Ishikawa (cell line): ENCODE results near the gene DBR1.

Experiments used
- CEBPB ChIP-seq: IDR thresholded peaks from 2 replicates; pipeline ENCODE4 v1.6.1; 2012
- CREB1 ChIP-seq: IDR thresholded peaks from 2 replicates; pipeline ENCODE4 v1.6.1; 2012; ENCODE audit warnings: low read depth
- EGR1 ChIP-seq: IDR thresholded peaks from 2 replicates; pipeline ENCODE4 v1.6.1; 2012
- EP300 ChIP-seq: IDR thresholded peaks from 2 replicates; pipeline ENCODE4 v1.6.1; 2012; ENCODE audit warnings: borderline replicate concordance
- FOXM1 ChIP-seq: IDR thresholded peaks from 2 replicates; pipeline ENCODE4 v1.6.1; 2012; ENCODE audit warnings: low read depth, borderline replicate concordance
- RAD21 ChIP-seq: IDR thresholded peaks from 2 replicates; pipeline ENCODE4 v1.6.1; 2012; ENCODE audit warnings: low read depth
- REST ChIP-seq: IDR thresholded peaks from 2 replicates; pipeline ENCODE4 v1.6.1; 2012; ENCODE audit warnings: low read depth, mild to moderate bottlenecking
- TCF12 ChIP-seq: IDR thresholded peaks from 2 replicates; pipeline ENCODE4 v1.6.1; 2012; ENCODE audit warnings: low read depth
- TEAD4 ChIP-seq: IDR thresholded peaks from 2 replicates; pipeline ENCODE4 v1.6.1; 2012
- YY1 ChIP-seq: IDR thresholded peaks from 2 replicates; pipeline ENCODE4 v1.6.1; 2012; ENCODE audit warnings: low read depth

GRCh38 chr3:138199851-138200250 lies 25.1 kb upstream of the DBR1 start:
- TF ChIP-seq EP300 (no peak), REST (no peak), RAD21 (no peak), EGR1 (no peak), CEBPB (no peak), TCF12 (no peak), YY1 (no peak), TEAD4 (no peak), FOXM1 (no peak), CREB1 (no peak)
